ENCODE data around the gene RTN4RL1.

The RTN4RL1 gene

DNA sequence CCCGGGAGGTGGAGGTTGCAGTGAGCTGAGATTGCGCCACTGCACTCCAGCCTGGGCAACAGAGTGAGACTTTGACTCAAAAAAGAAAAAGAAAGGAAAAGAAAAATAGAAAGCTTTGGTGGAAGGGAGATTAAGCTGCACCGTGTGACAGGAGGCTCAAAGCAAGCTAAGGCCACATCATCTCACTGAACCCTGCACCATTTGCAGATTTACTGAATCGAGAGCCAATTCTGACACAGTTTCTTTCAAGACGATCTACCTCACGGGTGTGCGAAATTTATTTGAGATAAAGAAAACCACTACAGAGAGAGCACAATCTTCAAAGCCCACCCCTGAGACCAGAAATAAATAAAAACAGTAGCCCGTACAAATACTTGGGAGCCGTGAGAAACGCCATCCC lies 49.6 kb downstream of the RTN4RL1 start:
- H3K4me2 ChIP-seq (ENCODE audit: low read length) = no peak overlapping the region

DNA sequence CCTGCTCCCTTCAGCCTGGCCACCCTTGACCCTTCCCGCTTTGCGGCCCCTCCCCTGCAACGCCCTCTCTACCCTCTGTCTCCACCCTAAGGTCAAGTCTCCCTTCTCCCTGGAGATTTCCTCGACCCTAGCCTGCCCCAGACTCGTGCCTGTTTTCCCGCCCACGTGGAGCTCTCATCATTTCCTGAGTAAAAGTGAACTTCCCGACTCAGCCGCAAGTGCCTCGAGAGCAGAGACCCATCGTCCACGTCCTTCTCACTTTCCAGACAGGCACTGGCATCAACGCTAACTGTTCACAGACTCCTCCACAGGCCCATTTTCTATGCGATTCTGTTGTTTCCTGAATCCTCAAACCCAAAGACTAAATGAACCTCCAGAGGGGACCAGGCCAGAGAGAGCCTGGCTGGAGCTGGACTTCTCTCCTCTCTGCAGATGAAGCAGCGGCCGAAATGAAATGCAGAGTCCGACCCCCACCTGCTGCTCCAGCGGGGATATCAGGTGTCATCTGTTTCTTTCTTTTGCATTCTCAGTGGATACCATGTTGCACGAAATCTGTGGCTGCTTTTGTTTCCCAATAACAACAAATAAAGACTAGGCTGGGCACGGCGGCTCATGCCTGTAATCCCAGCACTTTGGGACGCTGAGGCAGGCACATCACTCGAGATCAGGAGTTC lies 52.5 kb downstream of the RTN4RL1 start:
- Histone ChIP-seq H2AFZ (ENCODE audit: low read length) (no peak overlapping the region), H3K27ac (ENCODE audit: low read depth, low read length, poor library complexity, severe bottlenecking) (no peak overlapping the region), H3K9ac (ENCODE audit: low read length) (no peak overlapping the region), H3K79me2 (ENCODE audit: insufficient read depth, low read length) (no peaks in the 10 kb centered on the region), H4K20me1 (ENCODE audit: insufficient read depth, low read length) (no peaks in the 10 kb centered on the region), H3K36me3 (ENCODE audit: insufficient read depth, low read length) (no peaks in the 10 kb centered on the region), H3K27me3 (ENCODE audit: insufficient read depth, low read length) (peaks cover 13% of the 10 kb centered on the region), H3K9me2 (ENCODE audit: low read depth, low read length) (no peaks in the 10 kb centered on the region), H3K4me1 (ENCODE audit: insufficient read depth, low read length, severe bottlenecking) (no peaks in the 10 kb centered on the region), H3K4me3 (ENCODE audit: low read depth, low read length, poor library complexity, severe bottlenecking) (no peak overlapping the region), H3F3A (ENCODE audit: insufficient read depth, low read length) (no peaks in the 10 kb centered on the region), H3K9me3 (ENCODE audit: low read length) (0 out of 2 replicates have a peak, but pooled peaks cover 4% of the 10 kb centered on the region), H3K4me2 (ENCODE audit: low read length) (no peak overlapping the region)
- TF ChIP-seq CTCF (IDR thresholded peaks at IDR 0.05; ENCODE audit: low read length) = no peak
- no peak for TF ChIP-seq EZH2 (IDR thresholded peaks at IDR 0.05; ENCODE audit: borderline replicate concordance, low read length)

More for the DNA sequence above, 49.6 kb downstream of the RTN4RL1 start:
- Histone ChIP-seq H2AFZ (ENCODE audit: low read length) (no peak overlapping the region), H3K9me2 (ENCODE audit: low read depth, low read length) (no peaks in the 10 kb centered on the region), H3K36me3 (ENCODE audit: insufficient read depth, low read length) (no peaks in the 10 kb centered on the region), H3K27ac (ENCODE audit: low read depth, low read length, poor library complexity, severe bottlenecking) (no peak overlapping the region), H3K4me3 (ENCODE audit: low read depth, low read length, poor library complexity, severe bottlenecking) (no peak overlapping the region), H3K4me1 (ENCODE audit: insufficient read depth, low read length, severe bottlenecking) (no peaks in the 10 kb centered on the region), H3K79me2 (ENCODE audit: insufficient read depth, low read length) (no peaks in the 10 kb centered on the region), H4K20me1 (ENCODE audit: insufficient read depth, low read length) (no peaks in the 10 kb centered on the region), H3K9ac (ENCODE audit: low read length) (no peak overlapping the region), H3K27me3 (ENCODE audit: insufficient read depth, low read length) (peaks cover 13% of the 10 kb centered on the region), H3K9me3 (ENCODE audit: low read length) (0 out of 2 replicates have a peak, but pooled peaks cover 4% of the 10 kb centered on the region), H3F3A (ENCODE audit: insufficient read depth, low read length) (no peaks in the 10 kb centered on the region)
- TF ChIP-seq CTCF (IDR thresholded peaks at IDR 0.05; ENCODE audit: low read length) = no peak
- no peak for TF ChIP-seq EZH2 (IDR thresholded peaks at IDR 0.05; ENCODE audit: borderline replicate concordance, low read length)

DNA sequence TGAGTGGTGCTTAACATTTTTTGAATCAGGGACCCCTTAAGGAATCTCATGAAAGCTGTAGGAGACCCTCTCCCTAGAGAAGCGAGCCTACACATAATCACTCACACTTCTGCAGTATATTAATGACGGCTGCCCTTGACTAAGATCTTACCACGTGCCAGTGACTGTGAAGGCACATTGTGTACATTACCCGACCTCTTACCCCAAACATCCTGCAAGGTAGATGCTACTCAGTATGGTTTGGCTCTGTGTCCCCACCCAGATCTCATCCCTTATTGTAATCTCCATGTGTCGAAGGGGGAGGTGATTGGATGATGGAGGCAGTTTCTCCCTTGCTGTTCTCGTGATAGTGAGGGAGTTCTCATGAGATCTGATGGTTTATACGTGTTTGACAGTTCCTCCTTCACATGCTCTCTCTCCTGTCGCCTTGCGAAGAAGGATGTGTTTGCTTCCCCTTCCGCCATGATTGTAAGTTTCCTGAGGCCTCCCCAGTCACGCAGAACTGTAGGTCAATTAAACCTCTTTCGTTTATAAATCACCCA lies 54.2 kb downstream of the RTN4RL1 start:
- Histone ChIP-seq H3F3A (ENCODE audit: insufficient read depth, low read length) (no peaks in the 10 kb centered on the region), H4K20me1 (ENCODE audit: insufficient read depth, low read length) (no peaks in the 10 kb centered on the region), H3K4me1 (ENCODE audit: insufficient read depth, low read length, severe bottlenecking) (no peaks in the 10 kb centered on the region), H3K4me3 (ENCODE audit: low read depth, low read length, poor library complexity, severe bottlenecking) (no peak overlapping the region), H3K9me3 (ENCODE audit: low read length) (0 out of 2 replicates have a peak, but pooled peaks cover 4% of the 10 kb centered on the region), H3K36me3 (ENCODE audit: insufficient read depth, low read length) (no peaks in the 10 kb centered on the region), H3K27me3 (ENCODE audit: insufficient read depth, low read length) (peaks cover 9% of the 10 kb centered on the region; the same call in 1 of the 2 replicates), H3K4me2 (ENCODE audit: low read length) (no peak overlapping the region), H3K27ac (ENCODE audit: low read depth, low read length, poor library complexity, severe bottlenecking) (no peak overlapping the region), H3K9me2 (ENCODE audit: low read depth, low read length) (no peaks in the 10 kb centered on the region), H3K79me2 (ENCODE audit: insufficient read depth, low read length) (no peaks in the 10 kb centered on the region), H3K9ac (ENCODE audit: low read length) (no peak overlapping the region), H2AFZ (ENCODE audit: low read length) (no peak overlapping the region)
- TF ChIP-seq EZH2 (IDR thresholded peaks at IDR 0.05; ENCODE audit: borderline replicate concordance, low read length) (no peak), CTCF (IDR thresholded peaks at IDR 0.05; ENCODE audit: low read length) (no peak)

Data from OCI-LY1 (cell line).